Activated T-cell treated with anti-CD3 and anti-CD28 coated beads for 1 hour (primary cell): Measurements from ENCODE around the gene SLC25A30.

ENCODE experiments used
- DNase-seq: peaks from one replicate; pipeline ENCODE4 v3.0.0-alpha.2; 2020; ENCODE audit warnings: low read depth

SLC25A30 gene

GRCh38 chr13:45417790-45418534 lies at the start of gene SLC25A30:
Gene SLC25A30 (minus strand): TSS chr13:45418373. CDS start chr13:45411425, 6,948 bp downstream.
- DNase-seq: peak; percentile 86

GRCh38 chr13:45466359-45466758 lies 48.2 kb upstream of the SLC25A30 start:
- no peak for DNase-seq

GRCh38 chr13:45464687-45465453 lies 46.7 kb upstream of the SLC25A30 start, which contains the start of gene COG3:
Gene COG3 (plus strand): TSS chr13:45464939. CDS start chr13:45465037, 98 bp downstream.
- DNase-seq: peak; percentile 90

- no peak for DNase-seq
Observed at GRCh38 chr13:45464141-45464686, 46.0 kb upstream of the SLC25A30 start.

GRCh38 chr13:45456196-45456972 lies 38.2 kb upstream of the SLC25A30 start:
- no peak for DNase-seq

GRCh38 chr13:45454204-45454603 lies 36.0 kb upstream of the SLC25A30 start:
- no peak for DNase-seq

GRCh38 chr13:45451282-45451681 lies 33.1 kb upstream of the SLC25A30 start:
- no peak for DNase-seq

GRCh38 chr13:45448965-45449559 lies 30.9 kb upstream of the SLC25A30 start:
- DNase-seq: no peak

GRCh38 chr13:45447050-45447661 lies 29.0 kb upstream of the SLC25A30 start:
- no peak for DNase-seq

GRCh38 chr13:45446181-45446580 lies 28.0 kb upstream of the SLC25A30 start:
- DNase-seq: no peak

GRCh38 chr13:45445053-45445452 lies 26.9 kb upstream of the SLC25A30 start:
- DNase-seq: no peak

GRCh38 chr13:45441633-45442032 lies 23.5 kb upstream of the SLC25A30 start:
- DNase-seq: no peak

GRCh38 chr13:45439781-45440462 lies 21.7 kb upstream of the SLC25A30 start:
- no peak for DNase-seq

GRCh38 chr13:45439008-45439407 lies 20.8 kb upstream of the SLC25A30 start:
- DNase-seq: no peak

- no peak for DNase-seq
Observed at GRCh38 chr13:45437947-45438346, 19.8 kb upstream of the SLC25A30 start.

- DNase-seq: no peak
Observed at GRCh38 chr13:45436953-45437352, 18.8 kb upstream of the SLC25A30 start.

GRCh38 chr13:45436332-45436731 lies 18.2 kb upstream of the SLC25A30 start:
- DNase-seq: no peak

- no peak for DNase-seq
Observed at GRCh38 chr13:45434556-45435371, 16.6 kb upstream of the SLC25A30 start.

- DNase-seq: no peak
Observed at GRCh38 chr13:45433381-45433790, 15.2 kb upstream of the SLC25A30 start.
